CD8-positive, alpha-beta memory T cell (primary cell): ENCODE measurements around the gene CLEC4F. TPM values are rescaled to one million over a fixed set of nuclear protein-coding genes. Genes with fewer than 3 reads are reported as not detected.

Source experiments
- CTCF ChIA-PET: fragments of 350-600 bp; sonication (Branson Sonifier 250); formaldehyde crosslinking; loops from one replicate; lab custom pipeline; 2021; ENCODE audit warnings: antibody characterized with exemption; lab: Charles Lee
- POLR2A ChIA-PET: fragments of 350-600 bp; sonication (Branson Sonifier 250); formaldehyde crosslinking; loops from one replicate; lab custom pipeline; 2021; ENCODE audit warnings: antibody characterized with exemption; lab: Charles Lee
- DNase-seq, 5 donors: peaks; one replicate each; pipeline versions ENCODE4 v3.0.0 to v3.0.0-alpha.2; 2020 to 2022; ENCODE audit warnings: mixed read lengths in 1 of 5
- H3K27ac ChIP-seq: one replicate; pipeline ENCODE4 v1.7.0; 2013; ENCODE audit warnings: low read depth, mild to moderate bottlenecking, low read length, moderate library complexity
- H3K27me3 ChIP-seq: 2 replicates; pipeline ENCODE4 v1.7.0; 2013; ENCODE audit warnings: low read length, mild to moderate bottlenecking; ENCODE audit not compliant: insufficient read depth, poor library complexity, severe bottlenecking
- H3K36me3 ChIP-seq: 2 replicates; pipeline ENCODE4 v1.7.0; 2013; ENCODE audit warnings: mild to moderate bottlenecking, low read length, moderate library complexity; ENCODE audit not compliant: insufficient read depth
- H3K4me1 ChIP-seq: 2 replicates; pipeline ENCODE4 v1.7.0; 2013; ENCODE audit warnings: mild to moderate bottlenecking, low read length, moderate library complexity; ENCODE audit not compliant: insufficient read depth
- H3K4me3 ChIP-seq: 2 replicates; pipeline ENCODE4 v1.7.0; 2013; ENCODE audit warnings: mild to moderate bottlenecking, low read length
- H3K9me3 ChIP-seq: 2 replicates; pipeline ENCODE4 v1.7.0; 2013; ENCODE audit warnings: mild to moderate bottlenecking, low read length
- H3K27ac Mint-ChIP-seq, 8 donors: one replicate each; pipeline ENCODE4 v1.8.0; 2020 to 2021; ENCODE audit warnings: mixed read lengths in 8 of 8, mild to moderate bottlenecking in 6 of 8, inconsistent platforms in 3 of 8, moderate library complexity in 3 of 8
- H3K27me3 Mint-ChIP-seq, 2 donors: one replicate each; pipeline ENCODE4 v1.8.0; 2020 to 2021; ENCODE audit warnings: mixed read lengths in 2 of 2, mild to moderate bottlenecking in 1 of 2, moderate library complexity in 1 of 2
- H3K36me3 Mint-ChIP-seq, 3 donors: one replicate each; pipeline ENCODE4 v1.8.0; 2020 to 2021; ENCODE audit warnings: mixed read lengths in 3 of 3, inconsistent platforms in 1 of 3, mild to moderate bottlenecking in 1 of 3
- H3K4me1 Mint-ChIP-seq, 3 donors: one replicate each; pipeline ENCODE4 v1.8.0; 2020 to 2021; ENCODE audit warnings: mixed read lengths in 3 of 3, inconsistent platforms in 1 of 3, mild to moderate bottlenecking in 1 of 3
- H3K4me3 Mint-ChIP-seq, 7 donors: one replicate each; pipeline ENCODE4 v1.8.0; 2020 to 2021; ENCODE audit warnings: mixed read lengths in 7 of 7, mild to moderate bottlenecking in 6 of 7, moderate library complexity in 4 of 7, inconsistent platforms in 2 of 7
- H3K9me3 Mint-ChIP-seq, 5 donors: one replicate each; pipeline ENCODE4 v1.8.0; 2020 to 2022; ENCODE audit warnings: mixed read lengths in 5 of 5, mild to moderate bottlenecking in 3 of 5, moderate library complexity in 2 of 5, inconsistent platforms in 1 of 5
- polyA plus RNA-seq: library from polyadenylated mRNA; unstranded; fragments of 300-500 nt; fragmentation: Illumina TruSeq; gene quantifications from one replicate; pipeline ENCODE4 v1.2.3, GENCODE V29; 2021
- total RNA-seq, 2 experiments: library from RNA; stranded (reverse); gene quantifications; one replicate each; pipeline ENCODE4 v1.2.3, GENCODE V29; 2021

The CLEC4F gene
- total and polyA plus RNA-seq, 3 experiments from 2014 or later: not detected

GRCh38 chr2:70790136-70790828, 30.1 kb downstream of the CLEC4F start, which contains the start of gene FIGLA:
FIGLA (minus strand) TSS chr2:70790643; CDS start chr2:70790638, 5 bp downstream.
- Histone ChIP-seq H3K4me3 (peak within 1 kb of the TSS; percentile 1), H3K9me3 (no peaks in the 10 kb centered on the region), H3K4me1 (peaks cover 10% of the 10 kb centered on the region), H3K36me3 (no peaks in the 10 kb centered on the region), H3K27ac (no peak within 1 kb of the TSS), H3K27me3 (peaks cover 11% of the 10 kb centered on the region)
- Mint-ChIP-seq H3K36me3 (no peaks in the 10 kb centered on the region), H3K4me1 (peaks cover 6 to 13% (median 10%) of the 10 kb centered on the region in 3 donors), H3K4me3 (peak within 1 kb of the TSS in 6 of 7 donors; percentile 78 to 88 (median 82)), H3K27ac (peak within 1 kb of the TSS in 3 of 8 donors; percentile 15 to 54 (median 28)), H3K9me3 (no peaks in the 10 kb centered on the region), H3K27me3 (peaks cover 26 to 66% of the 10 kb centered on the region in 2 donors)
- POLR2A ChIA-PET: no interaction called here
- no peak for DNase-seq
- CTCF ChIA-PET: interaction anchor here (1.2 kb wide), 1 partner anchor 9 kb away, joined by 4 read pairs; no protein-coding TSS in a partner anchor

- Histone ChIP-seq H3K27me3 (peaks cover 11% of the 10 kb centered on the region), H3K27ac (no peak overlapping the region), H3K4me3 (peak overlapping the region; percentile 1), H3K36me3 (no peaks in the 10 kb centered on the region), H3K9me3 (no peaks in the 10 kb centered on the region), H3K4me1 (peaks cover 10% of the 10 kb centered on the region)
- Mint-ChIP-seq H3K4me1 (peaks cover 6 to 15% (median 11%) of the 10 kb centered on the region in 3 donors), H3K36me3 (no peaks in the 10 kb centered on the region), H3K4me3 (peak overlapping the region in 6 of 7 donors; percentile 78 to 88 (median 82)), H3K9me3 (no peaks in the 10 kb centered on the region), H3K27me3 (peaks cover 26 to 68% of the 10 kb centered on the region in 2 donors), H3K27ac (peak overlapping the region in 3 of 8 donors; percentile 15 to 54 (median 28))
- ChIA-PET POLR2A (no interaction called here), CTCF (interaction anchor here (0.7 to 1.2 kb wide), 3 partner anchors 8 to 158 kb away, joined by 3 to 4 read pairs (median 3); no protein-coding TSS in a partner anchor)
- peak; percentile 24 to 64 (median 36) for DNase-seq
Measured at GRCh38 chr2:70789304-70790135, 30.9 kb downstream of the CLEC4F start.

GRCh38 chr2:70785137-70785911, 35.1 kb downstream of the CLEC4F start:
- H3K27ac Mint-ChIP-seq: no peak overlapping the region
- Histone ChIP-seq H3K9me3 (no peaks in the 10 kb centered on the region), H3K4me3 (no peak overlapping the region), H3K27ac (no peak overlapping the region), H3K4me1 (peaks cover 9% of the 10 kb centered on the region), H3K36me3 (no peaks in the 10 kb centered on the region), H3K27me3 (peaks cover 11% of the 10 kb centered on the region)
- peaks cover 6 to 11% (median 9%) of the 10 kb centered on the region in 3 donors for H3K4me1 Mint-ChIP-seq
- CTCF ChIA-PET: interaction anchor here (1.5 kb wide), 1 partner anchor 17 kb away, joined by 3 read pairs; the partner anchor contains the start of gene ADD2
- H3K27me3 Mint-ChIP-seq: peaks cover 12 to 45% of the 10 kb centered on the region in 2 donors
- DNase-seq: peak in 1 of 5 donors; percentile 25
- H3K4me3 Mint-ChIP-seq: no peak overlapping the region
- POLR2A ChIA-PET: interaction anchor here (0.5 kb wide), 1 partner anchor 11 kb away, joined by 3 read pairs; no protein-coding TSS in a partner anchor
- no peaks in the 10 kb centered on the region for H3K9me3 Mint-ChIP-seq
- no peaks in the 10 kb centered on the region for H3K36me3 Mint-ChIP-seq

GRCh38 chr2:70784320-70784719, 36.1 kb downstream of the CLEC4F start:
- DNase-seq: no peak
- H3K4me3 ChIP-seq: no peak overlapping the region
- Mint-ChIP-seq H3K27me3 (peaks cover 13 to 39% of the 10 kb centered on the region in 2 donors), H3K9me3 (no peaks in the 10 kb centered on the region), H3K4me1 (peaks cover under 1 to 6% (median 5%) of the 10 kb centered on the region in 3 donors), H3K27ac (no peak overlapping the region), H3K36me3 (no peaks in the 10 kb centered on the region), H3K4me3 (no peak overlapping the region)
- ChIA-PET POLR2A (no interaction called here), CTCF (interaction anchor here (1.5 kb wide), 1 partner anchor 16 kb away, joined by 3 read pairs; the partner anchor contains the start of gene ADD2)
- H3K27ac ChIP-seq: no peak overlapping the region
- no peaks in the 10 kb centered on the region for H3K9me3 ChIP-seq
- peaks cover under 1% of the 10 kb centered on the region for H3K4me1 ChIP-seq
- no peaks in the 10 kb centered on the region for H3K36me3 ChIP-seq
- peaks cover 2% of the 10 kb centered on the region for H3K27me3 ChIP-seq

GRCh38 chr2:70779911-70780545, 40.4 kb downstream of the CLEC4F start:
- H3K27me3 ChIP-seq: no peaks in the 10 kb centered on the region
- POLR2A ChIA-PET: no interaction called here
- no peaks in the 10 kb centered on the region for H3K36me3 ChIP-seq
- H3K9me3 ChIP-seq: no peaks in the 10 kb centered on the region
- no peaks in the 10 kb centered on the region for H3K36me3 Mint-ChIP-seq
- no peak overlapping the region for H3K4me3 Mint-ChIP-seq
- CTCF ChIA-PET: no interaction called here
- H3K4me1 ChIP-seq: no peaks in the 10 kb centered on the region
- H3K27ac ChIP-seq: no peak overlapping the region
- no peak overlapping the region for H3K4me3 ChIP-seq
- no peak for DNase-seq
- no peak overlapping the region for H3K27ac Mint-ChIP-seq
- no peaks in the 10 kb centered on the region for H3K9me3 Mint-ChIP-seq
- peaks cover 13 to 35% of the 10 kb centered on the region in 2 donors for H3K27me3 Mint-ChIP-seq
- H3K4me1 Mint-ChIP-seq: no peaks in the 10 kb centered on the region

GRCh38 chr2:70779491-70779890, 40.9 kb downstream of the CLEC4F start:
- no peaks in the 10 kb centered on the region for H3K27me3 ChIP-seq
- no peak overlapping the region for H3K4me3 Mint-ChIP-seq
- no peak overlapping the region for H3K4me3 ChIP-seq
- H3K9me3 ChIP-seq: no peaks in the 10 kb centered on the region
- no peaks in the 10 kb centered on the region for H3K9me3 Mint-ChIP-seq
- H3K27ac ChIP-seq: no peak overlapping the region
- no peaks in the 10 kb centered on the region for H3K4me1 Mint-ChIP-seq
- H3K4me1 ChIP-seq: no peaks in the 10 kb centered on the region
- no peaks in the 10 kb centered on the region for H3K36me3 Mint-ChIP-seq
- no peak overlapping the region for H3K27ac Mint-ChIP-seq
- ChIA-PET CTCF (no interaction called here), POLR2A (no interaction called here)
- no peak for DNase-seq
- no peaks in the 10 kb centered on the region for H3K36me3 ChIP-seq
- peaks cover 16 to 40% of the 10 kb centered on the region in 2 donors for H3K27me3 Mint-ChIP-seq

GRCh38 chr2:70778676-70779075, 41.7 kb downstream of the CLEC4F start:
- H3K36me3 Mint-ChIP-seq: no peaks in the 10 kb centered on the region
- Histone ChIP-seq H3K9me3 (no peaks in the 10 kb centered on the region), H3K27me3 (no peaks in the 10 kb centered on the region), H3K36me3 (no peaks in the 10 kb centered on the region), H3K4me1 (no peaks in the 10 kb centered on the region), H3K27ac (no peak overlapping the region), H3K4me3 (no peak overlapping the region)
- no peak overlapping the region for H3K27ac Mint-ChIP-seq
- no peaks in the 10 kb centered on the region for H3K4me1 Mint-ChIP-seq
- ChIA-PET POLR2A (no interaction called here), CTCF (interaction anchor here (0.9 kb wide), 1 partner anchor 8 kb away, joined by 4 read pairs; no protein-coding TSS in a partner anchor)
- no peak overlapping the region for H3K4me3 Mint-ChIP-seq
- peaks cover 20 to 48% of the 10 kb centered on the region in 2 donors for H3K27me3 Mint-ChIP-seq
- peaks cover 0 to 2% (median 0%) of the 10 kb centered on the region in 5 donors for H3K9me3 Mint-ChIP-seq
- no peak for DNase-seq
